Measurements from ENCODE around the gene VRK3.
"Not testable (repeated sequence)": the region's sequence is repeated elsewhere in the genome, so short reads cannot be mapped to it uniquely, and the experiment has no call there.

VRK3 gene

GRCh38 chr19:49968279-49968922 lies 56.8 kb downstream of the VRK3 start:
- FAIRE-seq = no peak
- TF ChIP-seq POLR2A (IDR thresholded peaks at IDR 0.05; ENCODE audit: low read depth, low read length) (no peak), POLR2AphosphoS5 (IDR thresholded peaks at IDR 0.05; ENCODE audit: low read depth, low read length) (no peak), TAF1 (IDR thresholded peaks at IDR 0.05; ENCODE audit: borderline replicate concordance, low read depth, low read length) (no peak)
- no peak for DNase-seq (ENCODE audit: insufficient read length)

- not testable (repeated sequence) for FAIRE-seq; DNase-seq (ENCODE audit: insufficient read length)
These were observed 64.2 kb downstream of the VRK3 start, which contains the start of gene SIGLEC11 for GRCh38 chr19:49960980-49961379. Gene SIGLEC11 (minus strand): TSS chr19:49961172. CDS start chr19:49961081, 91 bp downstream.

- FAIRE-seq; DNase-seq (ENCODE audit: insufficient read length): not testable (repeated sequence)
These were observed 65.3 kb downstream of the VRK3 start for GRCh38 chr19:49959892-49960291.

- FAIRE-seq = not testable (repeated sequence)
These were observed 66.6 kb downstream of the VRK3 start for GRCh38 chr19:49958596-49958995.

GRCh38 chr19:49958144-49958543 lies 67.0 kb downstream of the VRK3 start:
- DNase-seq (ENCODE audit: insufficient read length); FAIRE-seq: not testable (repeated sequence)

More at GRCh38 chr19:49958596-49958995, 66.6 kb downstream of the VRK3 start:
- not testable (repeated sequence) for DNase-seq (ENCODE audit: insufficient read length)

- FAIRE-seq = no peak
- DNase-seq (ENCODE audit: insufficient read length) = no peak
- TF ChIP-seq TAF1 (IDR thresholded peaks at IDR 0.05; ENCODE audit: borderline replicate concordance, low read depth, low read length) (no peak), POLR2A (IDR thresholded peaks at IDR 0.05; ENCODE audit: low read depth, low read length) (no peak), POLR2AphosphoS5 (IDR thresholded peaks at IDR 0.05; ENCODE audit: low read depth, low read length) (no peak)
These were observed 67.8 kb downstream of the VRK3 start for GRCh38 chr19:49957262-49957915.

- no peak for FAIRE-seq
- TF ChIP-seq POLR2A (IDR thresholded peaks at IDR 0.05; ENCODE audit: low read depth, low read length) = no peak
- TF ChIP-seq POLR2AphosphoS5 (IDR thresholded peaks at IDR 0.05; ENCODE audit: low read depth, low read length) = no peak
- no peak for TF ChIP-seq TAF1 (IDR thresholded peaks at IDR 0.05; ENCODE audit: borderline replicate concordance, low read depth, low read length)
- DNase-seq (ENCODE audit: insufficient read length) = no peak
These were observed 69.1 kb downstream of the VRK3 start for GRCh38 chr19:49956115-49956495.

- no peak for DNase-seq (ENCODE audit: insufficient read length)
- FAIRE-seq = no peak
- TF ChIP-seq POLR2A (IDR thresholded peaks at IDR 0.05; ENCODE audit: low read depth, low read length) = no peak
- no peak for TF ChIP-seq POLR2AphosphoS5 (IDR thresholded peaks at IDR 0.05; ENCODE audit: low read depth, low read length)
- TF ChIP-seq TAF1 (IDR thresholded peaks at IDR 0.05; ENCODE audit: borderline replicate concordance, low read depth, low read length) = no peak
These were observed 70.2 kb downstream of the VRK3 start for GRCh38 chr19:49954933-49955332.

- no peak for TF ChIP-seq TAF1 (IDR thresholded peaks at IDR 0.05; ENCODE audit: borderline replicate concordance, low read depth, low read length)
- TF ChIP-seq POLR2A (IDR thresholded peaks at IDR 0.05; ENCODE audit: low read depth, low read length) = no peak
- no peak for TF ChIP-seq POLR2AphosphoS5 (IDR thresholded peaks at IDR 0.05; ENCODE audit: low read depth, low read length)
- DNase-seq (ENCODE audit: insufficient read length) (no peak), FAIRE-seq (no peak)
These were observed 70.9 kb downstream of the VRK3 start for GRCh38 chr19:49954092-49954829.

GRCh38 chr19:49953416-49953815 lies 71.8 kb downstream of the VRK3 start:
- FAIRE-seq (no peak), DNase-seq (ENCODE audit: insufficient read length) (no peak)
- no peak for TF ChIP-seq POLR2AphosphoS5 (IDR thresholded peaks at IDR 0.05; ENCODE audit: low read depth, low read length)
- no peak for TF ChIP-seq POLR2A (IDR thresholded peaks at IDR 0.05; ENCODE audit: low read depth, low read length)
- no peak for TF ChIP-seq TAF1 (IDR thresholded peaks at IDR 0.05; ENCODE audit: borderline replicate concordance, low read depth, low read length)

- FAIRE-seq (no peak), DNase-seq (ENCODE audit: insufficient read length) (no peak)
- TF ChIP-seq TAF1 (IDR thresholded peaks at IDR 0.05; ENCODE audit: borderline replicate concordance, low read depth, low read length) (no peak), POLR2AphosphoS5 (IDR thresholded peaks at IDR 0.05; ENCODE audit: low read depth, low read length) (no peak), POLR2A (IDR thresholded peaks at IDR 0.05; ENCODE audit: low read depth, low read length) (no peak)
These were observed 72.3 kb downstream of the VRK3 start for GRCh38 chr19:49952906-49953305.

GRCh38 chr19:49952479-49952836 lies 72.7 kb downstream of the VRK3 start:
- no peak for TF ChIP-seq TAF1 (IDR thresholded peaks at IDR 0.05; ENCODE audit: borderline replicate concordance, low read depth, low read length)
- FAIRE-seq (no peak), DNase-seq (ENCODE audit: insufficient read length) (no peak)
